GM23248 (cell line): Measurements from ENCODE around the gene ZMPSTE24.

Source experiments
- EZH2 ChIP-seq: fragments of 200-600 bp; sonication (generic); IDR thresholded peaks from 2 replicates; pipeline ENCODE4 v1.6.1; 2018; ENCODE audit warnings: antibody characterized with exemption, mild to moderate bottlenecking; ENCODE audit not compliant: insufficient read depth, poor library complexity, severe bottlenecking
- EZH2phosphoT487 ChIP-seq: fragments of 200-600 bp; sonication (generic); IDR thresholded peaks from 2 replicates; pipeline ENCODE4 v1.6.1; 2018; ENCODE audit warnings: antibody characterized with exemption, moderate library complexity, mild to moderate bottlenecking, low read depth; ENCODE audit not compliant: insufficient read depth

GRCh38 chr1:40267767-40268187 is 9.7 kb downstream of the ZMPSTE24 start:
- no peak for TF ChIP-seq EZH2
- TF ChIP-seq EZH2phosphoT487, result no peak
